Adrenal gland (tissue), 12 donors: ENCODE results near the gene XYLT1. TPM values are rescaled to one million over a fixed set of nuclear protein-coding genes. Genes with fewer than 3 reads are reported as not detected.

Experiments
- DNase-seq, 7 donors: peaks; one replicate each; pipeline ENCODE4 v3.0.0-alpha.2; 2019 to 2020
- H3K27ac ChIP-seq, 5 donors: fragments of 200-600 bp; sonication (generic) in 4 of 5; 1 replicate in 3 of 5; 2 replicates in 2 of 5; pipeline versions ENCODE4 v1.5.1 to v1.8.0; 2016 to 2020; ENCODE audit warnings: mild to moderate bottlenecking in 1 of 5
- H3K27me3 ChIP-seq: fragments of 200-600 bp; 2 replicates; pipeline ENCODE4 v1.8.0; 2021
- H3K36me3 ChIP-seq, 2 donors: fragments of 200-600 bp; replicated peaks in 1 of 2; 1 replicate in 1 of 2; 2 replicates in 1 of 2; pipeline versions ENCODE4 v1.5.1 to v1.8.0; 2018 to 2022
- H3K4me1 ChIP-seq, 2 donors: fragments of 200-600 bp; replicated peaks in 1 of 2; 1 replicate in 1 of 2; 2 replicates in 1 of 2; pipeline versions ENCODE4 v1.5.1 to v1.8.0; 2018 to 2021
- H3K4me3 ChIP-seq, 4 donors: fragments of 200-600 bp; sonication (generic) in 3 of 4; one replicate each; pipeline ENCODE4 v1.5.1; 2016 to 2018
- H3K9me3 ChIP-seq, 3 donors: fragments of 200-600 bp; sonication (generic) in 1 of 3; replicated peaks in 1 of 3; 1 replicate in 2 of 3; 2 replicates in 1 of 3; pipeline versions ENCODE4 v1.5.1 to v1.8.0; 2016 to 2021
- POLR2A ChIP-seq, 2 donors: fragments of 450-650 bp; IDR thresholded peaks; one replicate each; pipeline ENCODE4 v1.6.1; 2017; ENCODE audit warnings: antibody characterized with exemption in 2 of 2, mild to moderate bottlenecking in 2 of 2, moderate library complexity in 1 of 2
- WGBS, 4 donors: extraction: QIAGEN DNeasy Blood & Tissue Kit in 2 of 4; methylation state at CpG; one replicate each; pipeline versions ENCODE4 v1.1.5 to v1.1.7; 2013 to 2017; 5-methylcytosine and 5-hydroxymethylcytosine counted together
- intact Hi-C, 2 donors: fragments of 100-400 bp; cut with DNase I; formaldehyde crosslinking; loops; one replicate each; pipeline versions ENCODE4 v1.14.1 to v1.15.0; 2022 to 2023
- polyA plus RNA-seq, 3 donors: library from polyadenylated mRNA; stranded (reverse); fragments of 200-250 nt in 2 of 3; fragments of 350-450 nt in 1 of 3; fragmentation: Illumina TruSeq in 1 of 3; extraction: RNeasy Lipid Tissue Mini Kit (QIAGEN cat#74804) in 1 of 3; gene quantifications; one replicate each; pipeline ENCODE4 v1.2.3, GENCODE V29; 2013 to 2014
- total RNA-seq, 9 donors: library from RNA; depleted of rRNA in 4 of 9; stranded (reverse); fragments of >200 nt in 4 of 9; fragments of 120-200 nt in 1 of 9; fragmentation: NEBNext Ultra II Directional in 1 of 9; extraction: Animal tissue kit (Norgen Biotek cat#: 25700) in 1 of 9; gene quantifications; one replicate each; pipeline versions ENCODE4 v1.1.0 to v1.2.4, GENCODE V29; 2013 to 2023
- TF ChIP-seq, protein P1 (sequence below), 6 experiments: fragments of 450-650 bp in 4 of 6; fragments of 200-600 bp in 2 of 6; sonication (generic) in 1 of 6; IDR thresholded peaks; 1 replicate in 5 of 6; 2 replicates in 1 of 6; pipeline versions ENCODE4 v1.5.1 to v1.8.0; 2016 to 2021; ENCODE audit warnings: antibody characterized with exemption in 6 of 6, mild to moderate bottlenecking in 2 of 6, moderate library complexity in 1 of 6
- donor health status: healthy with polysubstance abuse.
- donor health status: Bipolar disorder and iron deficiency.
- donor health status: DM: yes; HTN: yes; CAD: no.
- donor health status: DM: no; HTN: no; CAD: no.
- donor health status: DM: no; HTN: no; CAD: no.
- donor health status: DM: yes; HTN: yes; CAD: no.

XYLT1 gene
- total and polyA plus RNA-seq, 12 donors = 1.3 to 67.6 (median 16.8) TPM

DNA sequence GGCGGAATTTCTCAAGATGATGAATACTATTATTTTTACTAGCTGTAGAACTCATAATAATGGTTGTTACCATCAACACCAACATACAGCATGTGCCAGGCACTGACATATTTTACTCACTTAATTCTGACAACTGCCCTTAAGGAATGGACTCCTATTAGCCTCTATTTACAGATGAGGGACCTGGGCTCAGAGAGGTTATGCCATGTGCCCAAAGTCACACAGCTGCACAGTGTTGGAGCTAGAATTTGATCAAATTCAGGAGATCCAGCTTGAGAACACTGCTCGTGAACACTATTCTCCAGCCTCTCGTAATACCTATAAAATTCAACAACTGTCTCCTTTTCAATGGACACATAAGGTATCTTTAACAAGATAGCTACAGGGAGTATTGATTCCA lies 97.2 kb downstream of the XYLT1 start:
- H3K27ac ChIP-seq = no peak overlapping the region
- no peaks in the 10 kb centered on the region for H3K27me3 ChIP-seq
- 93 to 99% (median 98%) methylated on average over 3 of the region's 3 CpGs for WGBS, 4 donors
- H3K4me3 ChIP-seq = no peak overlapping the region
- intact Hi-C loops = no loop called here
- DNase-seq = no peak
- TF ChIP-seq POLR2A (IDR thresholded peaks at IDR 0.05) = no peak
- TF ChIP-seq, protein P1, sequence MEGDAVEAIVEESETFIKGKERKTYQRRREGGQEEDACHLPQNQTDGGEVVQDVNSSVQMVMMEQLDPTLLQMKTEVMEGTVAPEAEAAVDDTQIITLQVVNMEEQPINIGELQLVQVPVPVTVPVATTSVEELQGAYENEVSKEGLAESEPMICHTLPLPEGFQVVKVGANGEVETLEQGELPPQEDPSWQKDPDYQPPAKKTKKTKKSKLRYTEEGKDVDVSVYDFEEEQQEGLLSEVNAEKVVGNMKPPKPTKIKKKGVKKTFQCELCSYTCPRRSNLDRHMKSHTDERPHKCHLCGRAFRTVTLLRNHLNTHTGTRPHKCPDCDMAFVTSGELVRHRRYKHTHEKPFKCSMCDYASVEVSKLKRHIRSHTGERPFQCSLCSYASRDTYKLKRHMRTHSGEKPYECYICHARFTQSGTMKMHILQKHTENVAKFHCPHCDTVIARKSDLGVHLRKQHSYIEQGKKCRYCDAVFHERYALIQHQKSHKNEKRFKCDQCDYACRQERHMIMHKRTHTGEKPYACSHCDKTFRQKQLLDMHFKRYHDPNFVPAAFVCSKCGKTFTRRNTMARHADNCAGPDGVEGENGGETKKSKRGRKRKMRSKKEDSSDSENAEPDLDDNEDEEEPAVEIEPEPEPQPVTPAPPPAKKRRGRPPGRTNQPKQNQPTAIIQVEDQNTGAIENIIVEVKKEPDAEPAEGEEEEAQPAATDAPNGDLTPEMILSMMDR (IDR thresholded peaks at IDR 0.05) = no peak
- no peaks in the 10 kb centered on the region for H3K36me3 ChIP-seq
- H3K4me1 ChIP-seq = peaks cover 10 to 29% of the 10 kb centered on the region in 2 donors
- H3K9me3 ChIP-seq = no peaks in the 10 kb centered on the region

DNA sequence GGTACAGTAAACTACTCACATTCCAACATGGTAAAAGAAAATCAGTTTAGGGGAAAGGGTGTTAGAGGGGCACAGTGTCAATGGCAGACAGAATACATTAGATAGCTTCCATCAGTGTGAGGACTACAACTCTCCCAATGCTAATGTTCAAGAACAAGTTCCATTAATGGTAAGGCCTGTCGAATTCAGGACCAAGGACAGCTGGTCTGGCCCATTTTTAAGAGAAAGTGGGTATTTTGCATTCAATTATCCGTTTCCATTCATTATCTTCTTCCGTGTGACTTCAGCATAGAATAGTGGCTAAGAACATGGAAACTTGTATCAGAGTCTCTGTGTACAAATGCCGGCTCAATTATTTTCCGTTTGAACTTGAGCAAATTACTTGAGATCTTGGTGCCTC lies 98.4 kb downstream of the XYLT1 start:
- H3K9me3 ChIP-seq = no peaks in the 10 kb centered on the region
- H3K27me3 ChIP-seq = no peaks in the 10 kb centered on the region
- H3K4me3 ChIP-seq = no peak overlapping the region
- intact Hi-C loops = no loop called here
- H3K4me1 ChIP-seq = peaks cover 18 to 35% of the 10 kb centered on the region in 2 donors
- 86 to 91% (median 88%) methylated on average over 5 of the region's 5 CpGs for WGBS, 4 donors
- no peak for DNase-seq
- no peak for TF ChIP-seq POLR2A (IDR thresholded peaks at IDR 0.05)
- TF ChIP-seq, protein P1 (IDR thresholded peaks at IDR 0.05) = no peak
- H3K36me3 ChIP-seq = no peaks in the 10 kb centered on the region
- H3K27ac ChIP-seq = no peak overlapping the region

DNA sequence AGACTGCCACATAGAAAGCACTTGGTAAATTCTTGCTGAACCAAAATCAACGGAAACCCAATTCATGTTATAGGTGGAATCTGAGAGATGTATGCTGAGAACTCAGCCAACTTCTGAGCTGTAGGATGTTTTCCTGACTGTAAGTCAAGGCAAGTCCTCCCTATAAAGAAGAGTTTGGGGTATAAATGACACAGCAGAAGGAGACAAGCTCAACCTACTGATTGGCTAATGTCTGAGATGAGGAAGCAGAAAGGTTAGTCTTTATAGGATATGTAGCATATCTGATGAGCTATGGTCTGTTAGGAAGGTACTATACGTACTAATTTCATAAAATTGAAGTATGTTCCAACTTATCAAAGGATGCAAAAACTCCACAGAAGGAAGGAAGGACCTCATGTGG lies 99.5 kb downstream of the XYLT1 start:
- no peaks in the 10 kb centered on the region for H3K9me3 ChIP-seq
- H3K4me1 ChIP-seq = peaks cover 18 to 46% of the 10 kb centered on the region in 2 donors
- no peaks in the 10 kb centered on the region for H3K27me3 ChIP-seq
- WGBS, 4 donors = 89 to 96% (median 90%) methylated on average over 2 of the region's 2 CpGs
- intact Hi-C loops = no loop called here
- H3K4me3 ChIP-seq = no peak overlapping the region
- DNase-seq = no peak
- no peaks in the 10 kb centered on the region for H3K36me3 ChIP-seq
- TF ChIP-seq, protein P1 (IDR thresholded peaks at IDR 0.05) = no peak
- no peak for TF ChIP-seq POLR2A (IDR thresholded peaks at IDR 0.05)
- H3K27ac ChIP-seq = no peak overlapping the region

DNA sequence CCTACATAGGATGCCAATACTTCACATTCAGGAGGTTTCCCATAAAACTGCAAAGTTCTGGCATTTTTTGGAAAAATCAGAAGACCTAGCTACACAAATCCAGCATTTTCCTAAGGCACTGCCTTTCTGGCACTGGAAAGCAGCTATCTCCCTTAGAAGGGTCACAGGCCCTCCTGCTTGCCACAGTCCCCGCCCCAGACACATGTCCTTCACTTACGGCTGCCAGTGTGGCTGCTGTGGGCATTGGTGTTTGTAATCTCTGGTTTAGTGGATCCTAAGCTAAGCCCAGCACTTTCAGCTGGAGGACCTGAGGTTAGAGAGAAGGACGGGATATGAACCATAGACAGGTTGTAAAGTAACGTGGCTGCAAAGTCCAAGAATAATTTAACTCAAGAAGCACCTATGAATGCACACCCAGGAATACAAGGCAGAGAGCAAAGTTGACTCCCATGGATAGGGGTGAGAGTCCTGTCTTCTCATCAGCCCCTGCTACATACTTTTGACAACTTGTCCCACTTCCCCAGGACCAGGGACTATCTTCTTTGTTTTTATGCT lies 100.0 kb downstream of the XYLT1 start:
- DNase-seq = peak in 1 of 7 donors; percentile 29
- H3K36me3 ChIP-seq = no peaks in the 10 kb centered on the region
- no peak overlapping the region for H3K4me3 ChIP-seq
- intact Hi-C loops = no loop called here
- no peak for TF ChIP-seq POLR2A (IDR thresholded peaks at IDR 0.05)
- TF ChIP-seq, protein P1 (IDR thresholded peaks at IDR 0.05) = no peak
- H3K4me1 ChIP-seq = peaks cover 18 to 51% of the 10 kb centered on the region in 2 donors
- H3K9me3 ChIP-seq = no peaks in the 10 kb centered on the region
- H3K27ac ChIP-seq = peak overlapping the region in 2 of 5 donors; percentile 22 to 61
- no peaks in the 10 kb centered on the region for H3K27me3 ChIP-seq
- 42 to 63% (median 58%) methylated on average over 4 of the region's 4 CpGs for WGBS, 4 donors
